Lower lobe of right lung (tissue), 2 donors: Measurements from ENCODE around the gene FOXM1. TPM values are rescaled to one million over a fixed set of nuclear protein-coding genes. Genes with fewer than 3 reads are reported as not detected.
"Not testable (repeated sequence)": the region's sequence is repeated elsewhere in the genome, so short reads cannot be mapped to it uniquely, and the experiment has no call there.

Experiments used
- ATAC-seq, 2 donors: fragments of 200-7000 bp; cut with Tn5 transposase; one replicate each; pipeline ENCODE4 v1.9.1; 2020 to 2022; ENCODE audit warnings: mild to moderate bottlenecking in 2 of 2, moderate library complexity in 2 of 2
- DNase-seq: peaks from one replicate; pipeline ENCODE4 v3.0.0-alpha.2; 2020
- H3K27ac ChIP-seq: fragments of 200-600 bp; one replicate; pipeline ENCODE4 v1.8.0; 2022
- H3K27me3 ChIP-seq: fragments of 200-600 bp; one replicate; pipeline ENCODE4 v1.8.0; 2022; ENCODE audit warnings: low read depth
- H3K36me3 ChIP-seq: fragments of 200-600 bp; one replicate; pipeline ENCODE4 v1.8.0; 2022; ENCODE audit warnings: mild to moderate bottlenecking
- H3K4me1 ChIP-seq: fragments of 200-600 bp; one replicate; pipeline ENCODE4 v1.8.0; 2022
- H3K4me3 ChIP-seq: fragments of 200-600 bp; one replicate; pipeline ENCODE4 v1.8.0; 2022; ENCODE audit warnings: mild to moderate bottlenecking
- H3K9me3 ChIP-seq: fragments of 200-600 bp; one replicate; pipeline ENCODE4 v1.8.0; 2022
- CTCF ChIP-seq: fragments of 200-600 bp; IDR thresholded peaks from one replicate; pipeline ENCODE4 v1.8.0; 2022; ENCODE audit warnings: antibody characterized with exemption, mild to moderate bottlenecking
- intact Hi-C: fragments of 100-400 bp; cut with DNase I; formaldehyde crosslinking; loops from one replicate; pipeline ENCODE4 v1.11.0; 2022
- total RNA-seq: library from RNA; stranded (reverse); fragmentation: NEBNext Ultra II Directional; extraction: Animal tissue kit (Norgen Biotek cat#: 25700); gene quantifications from one replicate; pipeline ENCODE4 v1.2.1, GENCODE V29; 2021
- donor health status: DM: no; HTN: yes; CAD: no; lungs with severe emphysema.

Gene FOXM1
- total RNA-seq, 1 donor from 2014 or later: 3.2 TPM

GRCh38 chr12:2879853-2880252, 2.9 kb upstream of the FOXM1 start:
- no peak for ATAC-seq
- Histone ChIP-seq H3K4me3 (no peak overlapping the region), H3K27me3 (no peaks in the 10 kb centered on the region), H3K27ac (no peak overlapping the region), H3K9me3 (no peaks in the 10 kb centered on the region), H3K4me1 (peaks cover 26% of the 10 kb centered on the region), H3K36me3 (peaks cover 5% of the 10 kb centered on the region)
- DNase-seq: no peak
- intact Hi-C loops: no loop called here
- no peak for TF ChIP-seq CTCF

GRCh38 chr12:2877953-2878732, 1.2 kb upstream of the FOXM1 start:
- intact Hi-C loops: no loop called here
- Histone ChIP-seq H3K4me3 (peak overlapping the region; percentile 95), H3K27ac (peak overlapping the region; percentile 95), H3K9me3 (no peaks in the 10 kb centered on the region), H3K4me1 (peaks cover 26% of the 10 kb centered on the region), H3K36me3 (peaks cover 5% of the 10 kb centered on the region), H3K27me3 (no peaks in the 10 kb centered on the region)
- no peak for DNase-seq
- no peak for TF ChIP-seq CTCF
- peak; percentile 45 to 55 for ATAC-seq

- Histone ChIP-seq H3K4me1 (peaks cover 26% of the 10 kb centered on the region), H3K27ac (peak overlapping the region; percentile 95), H3K4me3 (peak overlapping the region; percentile 95), H3K27me3 (no peaks in the 10 kb centered on the region), H3K9me3 (no peaks in the 10 kb centered on the region), H3K36me3 (peaks cover 5% of the 10 kb centered on the region)
- intact Hi-C loops: no loop called here
- DNase-seq (no peak), ATAC-seq (peak in 1 of 2 donors; percentile 54)
- no peak for TF ChIP-seq CTCF
Observed at GRCh38 chr12:2876431-2877046, 435 bp downstream of the FOXM1 start.

- not testable (repeated sequence) for ATAC-seq
Observed at GRCh38 chr12:2868986-2869632, 7.9 kb downstream of the FOXM1 start.

GRCh38 chr12:2864198-2864597, 12.8 kb downstream of the FOXM1 start:
- Histone ChIP-seq H3K4me1 (no peaks in the 10 kb centered on the region), H3K27me3 (no peaks in the 10 kb centered on the region), H3K36me3 (no peaks in the 10 kb centered on the region), H3K9me3 (no peaks in the 10 kb centered on the region), H3K27ac (no peak overlapping the region), H3K4me3 (no peak overlapping the region)
- intact Hi-C loops: no loop called here
- TF ChIP-seq CTCF: no peak
- no peak for ATAC-seq
- DNase-seq: no peak

More at GRCh38 chr12:2868986-2869632, 7.9 kb downstream of the FOXM1 start:
- H3K27ac ChIP-seq, H3K4me3 ChIP-seq, intact Hi-C loops, H3K36me3 ChIP-seq, H3K9me3 ChIP-seq, H3K27me3 ChIP-seq, DNase-seq, H3K4me1 ChIP-seq: not testable (repeated sequence)

GRCh38 chr12:2863402-2863801, 13.6 kb downstream of the FOXM1 start:
- H3K9me3 ChIP-seq, DNase-seq, intact Hi-C loops, H3K4me1 ChIP-seq, H3K27me3 ChIP-seq, H3K27ac ChIP-seq, H3K4me3 ChIP-seq, H3K36me3 ChIP-seq, ATAC-seq: not testable (repeated sequence)
